Liver (tissue), 9 donors: ENCODE measurements around the gene KAZALD1. TPM values are rescaled to one million over a fixed set of nuclear protein-coding genes. Genes with fewer than 3 reads are reported as not detected.

Source experiments
- DNase-seq: peaks from one replicate; pipeline ENCODE4 v3.0.0-alpha.2; 2017; ENCODE audit warnings: low spot score
- H3K27ac ChIP-seq, 2 donors: one replicate each; pipeline ENCODE4 v1.7.0; 2013; ENCODE audit warnings: inconsistent platforms in 2 of 2, low read length in 2 of 2, control low read depth in 1 of 2, low read depth in 1 of 2, mild to moderate bottlenecking in 1 of 2
- H3K27me3 ChIP-seq, 4 donors: one replicate each; pipeline versions ENCODE4 v1.6.1 to v1.7.0; 2013; ENCODE audit warnings: low read length in 3 of 4, inconsistent platforms in 1 of 4, mild to moderate bottlenecking in 1 of 4, moderate library complexity in 1 of 4; ENCODE audit not compliant: control insufficient read depth in 4 of 4, insufficient read depth in 4 of 4
- H3K36me3 ChIP-seq, 4 donors: one replicate each; pipeline versions ENCODE4 v1.6.1 to v1.7.0; 2013; ENCODE audit warnings: low read length in 3 of 4, mild to moderate bottlenecking in 3 of 4, low read depth in 1 of 4, moderate library complexity in 1 of 4; ENCODE audit not compliant: control insufficient read depth in 4 of 4, insufficient read depth in 3 of 4
- H3K4me1 ChIP-seq, 4 donors: one replicate each; pipeline versions ENCODE4 v1.6.1 to v1.7.0; 2013; ENCODE audit warnings: low read length in 3 of 4, mild to moderate bottlenecking in 3 of 4, moderate library complexity in 1 of 4; ENCODE audit not compliant: control insufficient read depth in 4 of 4, insufficient read depth in 4 of 4
- H3K4me3 ChIP-seq, 3 donors: one replicate each; pipeline versions ENCODE4 v1.6.1 to v1.7.0; 2013; ENCODE audit warnings: low read length in 3 of 3, control low read depth in 1 of 3, low read depth in 1 of 3, mild to moderate bottlenecking in 1 of 3
- H3K9ac ChIP-seq, 2 donors: one replicate each; pipeline ENCODE4 v1.7.0; 2013; ENCODE audit warnings: low read length in 2 of 2, mild to moderate bottlenecking in 2 of 2, moderate library complexity in 2 of 2, control low read depth in 1 of 2, low read depth in 1 of 2
- H3K9me3 ChIP-seq, 4 donors: one replicate each; pipeline versions ENCODE4 v1.6.1 to v1.7.0; 2013; ENCODE audit warnings: low read length in 3 of 4; ENCODE audit not compliant: control insufficient read depth in 4 of 4
- CTCF ChIP-seq: fragments of 150-350 bp; IDR thresholded peaks from 2 replicates; pipeline ENCODE4 v1.5.1; 2017; ENCODE audit warnings: improper control_type of control experiment, low read depth, low read length; ENCODE audit not compliant: missing input control
- EGR1 ChIP-seq, 2 donors: IDR thresholded peaks; 2 replicates each; pipeline ENCODE4 v1.6.1; 2016 to 2018; ENCODE audit warnings: antibody characterized with exemption in 2 of 2, low read depth in 2 of 2
- FOXA1 ChIP-seq: IDR thresholded peaks from 2 replicates; pipeline ENCODE4 v1.6.1; 2016; ENCODE audit warnings: antibody characterized with exemption
- FOXA2 ChIP-seq: IDR thresholded peaks from 2 replicates; pipeline ENCODE4 v1.6.1; 2016; ENCODE audit warnings: antibody characterized with exemption
- HNF4A ChIP-seq, 2 donors: conservative IDR thresholded peaks; 2 replicates each; pipeline ENCODE4 v1.6.1; 2016; ENCODE audit warnings: antibody characterized with exemption in 2 of 2, mild to moderate bottlenecking in 2 of 2
- HNF4G ChIP-seq: IDR thresholded peaks from 2 replicates; pipeline ENCODE4 v1.6.1; 2016; ENCODE audit warnings: antibody characterized with exemption
- JUND ChIP-seq, 2 donors: IDR thresholded peaks; 2 replicates each; pipeline ENCODE4 v1.6.1; 2016; ENCODE audit warnings: antibody characterized with exemption in 2 of 2
- MAX ChIP-seq: IDR thresholded peaks from 2 replicates; pipeline ENCODE4 v1.6.1; 2016; ENCODE audit warnings: antibody characterized with exemption
- NR2F2 ChIP-seq: IDR thresholded peaks from 2 replicates; pipeline ENCODE4 v1.6.1; 2016; ENCODE audit warnings: antibody characterized with exemption
- RXRA ChIP-seq, 2 donors: IDR thresholded peaks; 2 replicates each; pipeline ENCODE4 v1.6.1; 2017 to 2018; ENCODE audit warnings: antibody characterized with exemption in 2 of 2, mild to moderate bottlenecking in 1 of 2
- SP1 ChIP-seq: IDR thresholded peaks from 2 replicates; pipeline ENCODE4 v1.6.1; 2018; ENCODE audit warnings: antibody characterized with exemption, mild to moderate bottlenecking
- TAF1 ChIP-seq: conservative IDR thresholded peaks from 2 replicates; pipeline ENCODE4 v1.6.1; 2016; ENCODE audit warnings: antibody characterized with exemption, mild to moderate bottlenecking
- ZBTB33 ChIP-seq: IDR thresholded peaks from 2 replicates; pipeline ENCODE4 v1.6.1; 2016; ENCODE audit warnings: antibody characterized with exemption
- WGBS: extraction: QIAGEN DNeasy Blood & Tissue Kit; methylation state at CpG from one replicate; pipeline ENCODE4 v1.1.7; 2013; 5-methylcytosine and 5-hydroxymethylcytosine counted together
- polyA plus RNA-seq, 2 donors: library from polyadenylated mRNA; stranded (reverse) in 1 of 2; unstranded in 1 of 2; fragments of 200-250 nt in 1 of 2; fragments of >200 nt in 1 of 2; fragmentation: Nextera tagmentation in 1 of 2; extraction: Ambion mirVana in 1 of 2; gene quantifications; one replicate each; pipeline versions ENCODE4 v1.2.1 to v1.2.3, GENCODE V29; 2013 to 2015
- total RNA-seq, 2 donors: library from RNA; depleted of rRNA; stranded (reverse); fragments of >200 nt; gene quantifications; one replicate each; pipeline ENCODE4 v1.2.3, GENCODE V29; 2014
- donor health status: healthy.
- donor health status: healthy.
- donor health status: healthy.
- donor health status: healthy.
- donor health status: healthy.

KAZALD1 gene
- total and polyA plus RNA-seq, 4 donors = 0.21 to 1.2 (median 0.71) TPM

- no peak for TF ChIP-seq FOXA2
- TF ChIP-seq HNF4A (conservative IDR thresholded peaks at IDR 0.05) = no peak
- no peak for TF ChIP-seq CTCF
- no peak for TF ChIP-seq NR2F2
- no peak for TF ChIP-seq JUND (IDR thresholded peaks at IDR 0.05)
These were observed 38.7 kb upstream of the KAZALD1 start (continued) for GRCh38 chr10:101022967-101023705.

GRCh38 chr10:101027106-101027720 lies 34.6 kb upstream of the KAZALD1 start:
- WGBS = 84% methylated on average over 10 of the region's 10 CpGs

More at GRCh38 chr10:101027106-101027720, 34.6 kb upstream of the KAZALD1 start:
- TF ChIP-seq EGR1 (IDR thresholded peaks at IDR 0.05; ENCODE audit: low read depth in 2 of 2) (no peak), RXRA (IDR thresholded peaks at IDR 0.05) (no peak), ZBTB33 (no peak), CTCF (no peak), FOXA1 (no peak), SP1 (no peak), TAF1 (no peak), HNF4G (no peak), MAX (no peak)
- peaks cover 4 to 16% (median 11%) of the 10 kb centered on the region in 4 donors for H3K4me1 ChIP-seq
- no peaks in the 10 kb centered on the region for H3K36me3 ChIP-seq
- no peak overlapping the region for H3K27ac ChIP-seq
- DNase-seq = no peak
- H3K27me3 ChIP-seq = no peaks in the 10 kb centered on the region
- no peaks in the 10 kb centered on the region for H3K9me3 ChIP-seq
- H3K9ac ChIP-seq = no peak overlapping the region
- H3K4me3 ChIP-seq = no peak overlapping the region
